Cardiac fibroblast (primary cell): ENCODE data around the gene DPP6.

Experiments
- DNase-seq, 2 donors: peaks; one replicate each; pipeline versions ENCODE4 v3.0.0 to v3.0.0-alpha.2; 2010; ENCODE audit warnings: low read depth in 2 of 2
- H3K4me3 ChIP-seq, 2 donors: replicated peaks in 1 of 2; 1 replicate in 1 of 2; 2 replicates in 1 of 2; pipeline ENCODE4 v1.5.1; 2011; ENCODE audit warnings: low read depth in 2 of 2, low read length in 2 of 2, mild to moderate bottlenecking in 2 of 2, moderate library complexity in 1 of 2
- TF ChIP-seq, protein P1 (sequence below): IDR thresholded peaks from one replicate; pipeline ENCODE4 v1.5.1; 2011; ENCODE audit warnings: low read depth, mild to moderate bottlenecking, low read length, inconsistent platforms

Gene DPP6

DNA sequence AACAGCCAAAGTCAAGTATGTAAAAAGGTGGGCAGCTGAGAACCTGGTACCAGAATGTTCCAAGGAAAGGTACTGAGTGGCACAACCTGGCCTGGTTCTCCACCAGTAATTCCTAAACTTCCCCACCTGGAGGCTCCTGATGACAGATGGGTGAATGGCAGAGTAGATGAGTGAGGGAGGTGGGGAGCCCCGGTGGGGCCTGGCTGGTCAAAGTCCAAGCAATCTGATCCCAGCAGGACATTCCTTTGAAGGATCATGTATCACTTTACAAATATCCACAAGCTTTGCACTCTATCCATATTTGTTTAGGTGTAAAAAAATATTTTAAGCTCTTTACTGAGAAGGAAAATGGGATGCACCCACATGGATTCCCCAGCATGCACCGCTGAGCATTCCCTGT, 250.2 kb downstream of the DPP6 start:
- TF ChIP-seq, protein P1, sequence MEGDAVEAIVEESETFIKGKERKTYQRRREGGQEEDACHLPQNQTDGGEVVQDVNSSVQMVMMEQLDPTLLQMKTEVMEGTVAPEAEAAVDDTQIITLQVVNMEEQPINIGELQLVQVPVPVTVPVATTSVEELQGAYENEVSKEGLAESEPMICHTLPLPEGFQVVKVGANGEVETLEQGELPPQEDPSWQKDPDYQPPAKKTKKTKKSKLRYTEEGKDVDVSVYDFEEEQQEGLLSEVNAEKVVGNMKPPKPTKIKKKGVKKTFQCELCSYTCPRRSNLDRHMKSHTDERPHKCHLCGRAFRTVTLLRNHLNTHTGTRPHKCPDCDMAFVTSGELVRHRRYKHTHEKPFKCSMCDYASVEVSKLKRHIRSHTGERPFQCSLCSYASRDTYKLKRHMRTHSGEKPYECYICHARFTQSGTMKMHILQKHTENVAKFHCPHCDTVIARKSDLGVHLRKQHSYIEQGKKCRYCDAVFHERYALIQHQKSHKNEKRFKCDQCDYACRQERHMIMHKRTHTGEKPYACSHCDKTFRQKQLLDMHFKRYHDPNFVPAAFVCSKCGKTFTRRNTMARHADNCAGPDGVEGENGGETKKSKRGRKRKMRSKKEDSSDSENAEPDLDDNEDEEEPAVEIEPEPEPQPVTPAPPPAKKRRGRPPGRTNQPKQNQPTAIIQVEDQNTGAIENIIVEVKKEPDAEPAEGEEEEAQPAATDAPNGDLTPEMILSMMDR: no peak
- no peak overlapping the region for H3K4me3 ChIP-seq
- DNase-seq: no peak

DNA sequence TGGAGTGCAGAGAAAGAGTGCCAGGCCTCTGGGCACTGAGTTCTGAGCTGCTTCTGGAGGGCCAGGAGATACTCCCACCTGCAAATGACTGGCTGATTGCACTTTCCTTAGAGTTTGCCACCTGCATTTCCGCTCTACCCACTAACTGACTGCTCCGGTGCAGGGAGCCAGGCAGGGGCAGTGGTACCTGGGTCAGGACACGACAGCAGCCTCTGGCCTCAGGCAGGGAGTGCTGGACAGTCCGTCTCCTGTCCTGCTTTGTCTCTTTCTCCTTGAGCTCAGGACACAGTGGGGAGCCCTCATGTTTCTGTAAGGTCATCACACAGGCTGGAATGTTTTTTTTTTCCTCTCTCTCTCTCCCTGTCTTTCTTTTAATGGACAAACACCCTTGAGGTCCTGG, 252.0 kb downstream of the DPP6 start:
- H3K4me3 ChIP-seq: no peak overlapping the region

DNA sequence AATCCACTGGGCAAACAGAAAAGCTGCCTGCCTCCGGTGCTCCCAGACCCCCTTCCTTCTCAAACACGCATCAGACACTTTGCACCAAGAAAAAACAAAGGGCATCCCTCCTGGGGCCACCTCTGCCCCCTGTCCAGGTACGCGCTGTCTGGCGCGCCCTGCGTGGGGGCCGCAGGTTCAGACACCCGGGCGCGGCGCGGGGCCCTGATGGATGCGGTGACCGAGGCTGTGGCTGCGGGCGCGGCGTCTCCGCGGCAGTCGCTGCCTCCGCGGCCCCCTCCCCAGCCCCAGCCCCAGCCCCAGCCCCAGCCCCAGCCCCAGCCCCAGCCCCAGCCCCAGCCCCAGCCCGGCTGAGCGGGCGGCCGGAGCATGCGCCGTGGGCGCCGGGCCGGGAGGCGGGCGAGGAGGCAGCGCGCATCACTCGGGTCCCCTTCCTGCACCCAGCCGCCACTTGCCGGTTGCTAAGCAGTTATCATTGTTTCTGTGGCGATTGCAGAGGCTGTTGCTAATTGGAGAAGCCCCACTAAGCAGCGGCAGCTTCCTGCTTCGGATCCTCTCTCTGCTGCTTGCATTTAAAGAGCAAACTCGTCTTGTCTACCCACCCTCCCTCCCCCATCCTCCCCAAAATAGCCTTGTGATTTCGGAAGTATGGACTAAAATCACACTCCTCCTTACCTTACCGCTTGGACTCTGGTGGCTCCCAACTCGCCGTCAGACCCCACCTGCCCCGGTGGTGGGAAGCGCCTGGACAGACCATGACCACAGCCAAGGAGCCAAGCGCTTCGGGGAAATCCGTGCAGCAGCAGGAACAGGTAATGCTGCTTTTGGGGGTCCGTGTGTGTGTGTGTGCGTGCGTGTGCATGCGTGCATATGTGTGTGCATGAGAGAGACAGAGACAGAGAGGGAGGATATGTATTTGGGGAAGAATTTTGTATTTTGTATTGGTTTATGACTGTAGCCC, 252.8 kb downstream of the DPP6 start:
- DNase-seq: no peak
- no peak overlapping the region for H3K4me3 ChIP-seq
- TF ChIP-seq, protein P1: no peak

More for the DNA sequence above, 252.0 kb downstream of the DPP6 start:
- no peak for DNase-seq
- TF ChIP-seq, protein P1: no peak

DNA sequence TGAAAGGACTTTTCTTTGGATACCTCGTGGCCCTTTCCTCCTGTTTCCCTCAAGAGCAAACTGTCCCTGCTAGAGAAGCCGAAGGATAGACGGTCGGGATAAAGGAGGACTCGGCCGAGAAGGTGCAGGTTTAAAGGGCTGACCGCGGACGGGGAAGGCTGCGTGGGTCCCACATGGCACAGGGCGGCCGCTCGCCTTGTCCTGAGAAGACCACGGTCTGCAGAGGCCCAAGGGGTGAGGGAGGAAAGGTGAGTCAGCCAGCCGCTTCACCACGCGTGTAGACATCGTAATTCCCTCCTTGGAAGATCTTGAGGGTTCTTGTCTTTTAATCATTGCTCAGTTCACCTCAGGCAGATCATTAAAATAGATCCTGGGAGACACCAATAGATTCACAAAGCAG, 253.8 kb downstream of the DPP6 start:
- no peak overlapping the region for H3K4me3 ChIP-seq
- TF ChIP-seq, protein P1: no peak
- DNase-seq: no peak

DNA sequence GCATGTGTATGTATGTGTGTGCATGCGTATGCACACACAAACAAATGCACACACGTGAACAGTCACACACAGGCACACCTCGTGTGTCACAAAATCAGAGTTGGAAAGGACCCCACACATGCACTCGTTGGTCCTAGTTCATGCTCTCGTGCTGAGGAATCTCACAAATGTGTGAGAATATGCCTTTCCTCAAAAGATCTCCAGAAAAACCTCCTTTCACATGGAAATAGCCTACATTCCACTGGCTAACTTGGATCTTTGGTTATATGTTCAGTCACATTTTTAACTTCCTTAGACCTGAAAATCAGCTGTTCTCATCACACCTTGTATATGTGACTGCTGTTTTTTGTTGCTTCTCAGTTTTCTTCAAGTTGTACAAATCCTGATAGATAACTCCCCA, 256.7 kb downstream of the DPP6 start:
- H3K4me3 ChIP-seq: no peak overlapping the region
- TF ChIP-seq, protein P1: no peak
- DNase-seq: no peak

DNA sequence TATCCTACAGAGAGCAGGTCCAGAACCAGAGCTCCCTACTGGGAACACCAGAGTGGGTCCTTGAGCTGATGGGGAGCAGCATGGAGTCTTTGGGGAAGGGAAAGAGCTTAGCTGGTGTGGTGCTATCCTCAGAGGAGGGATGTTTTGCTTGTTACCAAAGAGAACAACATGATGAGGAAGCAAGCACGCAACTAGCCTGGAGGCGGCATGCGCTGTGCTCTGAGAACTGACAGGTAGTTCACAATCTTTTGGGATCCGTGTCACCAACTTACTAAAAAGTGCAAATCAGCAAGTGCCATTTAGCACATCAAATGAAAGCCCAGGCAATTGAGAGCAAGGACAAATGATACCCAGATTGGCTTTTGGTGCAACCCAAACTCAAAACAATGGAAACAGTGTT, 257.9 kb downstream of the DPP6 start:
- TF ChIP-seq, protein P1: no peak
- H3K4me3 ChIP-seq: no peak overlapping the region
- no peak for DNase-seq
